HUES48 (cell line): ENCODE measurements around the gene CBR1.

Source experiments
- H3K27ac ChIP-seq: one replicate; pipeline ENCODE4 v1.7.0; 2013; ENCODE audit warnings: low read depth, low read length, inconsistent platforms
- H3K27me3 ChIP-seq: 2 replicates; pipeline ENCODE4 v1.6.1; 2013; ENCODE audit warnings: mild to moderate bottlenecking, low read length; ENCODE audit not compliant: control insufficient read depth, insufficient read depth
- H3K36me3 ChIP-seq: 2 replicates; pipeline ENCODE4 v1.6.1; 2013; ENCODE audit warnings: low read length; ENCODE audit not compliant: control insufficient read depth, insufficient read depth
- H3K4me1 ChIP-seq: 2 replicates; pipeline ENCODE4 v1.6.1; 2013; ENCODE audit warnings: mild to moderate bottlenecking, low read length; ENCODE audit not compliant: control insufficient read depth, insufficient read depth
- H3K4me3 ChIP-seq: 2 replicates; pipeline ENCODE4 v1.5.1; 2013; ENCODE audit warnings: mild to moderate bottlenecking, low read depth, low read length
- H3K9ac ChIP-seq: 2 replicates; pipeline ENCODE4 v1.6.1; 2013; ENCODE audit warnings: mild to moderate bottlenecking, low read depth, low read length, moderate library complexity
- H3K9me3 ChIP-seq: 2 replicates; pipeline ENCODE4 v1.6.1; 2013; ENCODE audit warnings: low read length; ENCODE audit not compliant: control insufficient read depth, insufficient read depth

CBR1 gene

GRCh38 chr21:36032647-36033406, 37.0 kb upstream of the CBR1 start:
- Histone ChIP-seq H3K4me3 (no peak overlapping the region), H3K4me1 (peaks cover 6% of the 10 kb centered on the region; the same call in 1 of the 2 replicates), H3K36me3 (peaks cover 44% of the 10 kb centered on the region), H3K27ac (no peak overlapping the region), H3K9ac (no peak overlapping the region), H3K9me3 (no peaks in the 10 kb centered on the region), H3K27me3 (no peaks in the 10 kb centered on the region)

DNA sequence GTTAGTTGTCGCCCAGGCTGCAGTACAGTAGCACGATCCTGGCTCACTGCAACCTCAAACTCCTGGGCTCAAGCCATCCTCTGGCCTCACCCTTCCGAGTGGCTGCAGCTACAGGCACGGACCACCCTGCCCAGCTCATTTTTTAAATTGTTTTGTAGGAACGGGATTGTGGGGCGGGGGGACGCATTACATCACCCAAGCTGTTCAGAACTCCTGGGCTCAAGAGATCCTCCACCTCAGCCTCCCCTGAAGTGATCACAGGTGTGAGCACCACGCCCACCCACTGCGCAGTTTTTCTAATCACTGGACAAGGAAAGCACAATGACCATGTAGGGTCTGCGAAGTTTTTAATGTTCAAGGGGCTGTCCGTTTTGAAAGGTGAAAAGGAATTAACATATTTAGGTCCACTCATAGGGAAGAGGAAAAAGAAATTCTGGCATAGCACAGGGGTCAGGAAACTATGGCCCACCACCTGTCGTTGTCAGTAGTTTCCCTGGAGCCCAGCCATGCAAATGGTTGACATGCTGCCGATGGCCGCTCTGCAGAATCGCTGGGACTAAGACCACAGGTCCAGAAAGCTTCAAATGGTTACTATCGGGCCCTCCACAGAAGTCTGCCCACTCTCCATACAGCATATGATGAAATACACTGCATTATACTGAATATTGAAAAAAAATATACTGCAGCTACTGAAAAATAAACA, 35.5 kb upstream of the CBR1 start:
- no peak overlapping the region for H3K9ac ChIP-seq
- no peak overlapping the region for H3K4me3 ChIP-seq
- H3K27me3 ChIP-seq, result no peaks in the 10 kb centered on the region
- H3K4me1 ChIP-seq, result 0 out of 2 replicates have a peak, but pooled peaks cover 3% of the 10 kb centered on the region
- H3K36me3 ChIP-seq, result peaks cover 59% of the 10 kb centered on the region
- H3K27ac ChIP-seq, result no peak overlapping the region
- no peaks in the 10 kb centered on the region for H3K9me3 ChIP-seq

DNA sequence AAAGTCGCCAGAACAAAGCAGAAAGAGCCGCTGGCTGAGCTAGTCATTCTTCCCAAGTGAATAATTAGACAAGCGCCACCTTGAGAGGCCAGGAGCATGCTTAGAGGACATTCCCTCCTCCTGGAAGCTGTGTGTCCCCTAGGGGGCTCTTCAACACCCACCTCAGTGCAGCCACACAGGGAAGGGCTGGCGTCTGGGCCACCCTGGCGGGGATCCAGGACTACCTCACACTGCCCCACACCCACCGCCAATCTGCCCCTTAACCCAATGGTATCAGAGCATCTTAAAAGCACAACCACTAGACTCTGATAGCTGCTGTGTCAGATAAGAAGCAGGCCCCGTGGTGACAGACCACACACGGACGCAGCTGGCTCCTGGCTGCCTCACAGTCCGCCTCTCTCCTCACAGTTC, 34.4 kb upstream of the CBR1 start:
- Histone ChIP-seq H3K4me3 (no peak overlapping the region), H3K9me3 (no peaks in the 10 kb centered on the region), H3K27ac (no peak overlapping the region), H3K36me3 (peaks cover 69% of the 10 kb centered on the region), H3K4me1 (0 out of 2 replicates have a peak, but pooled peaks cover 3% of the 10 kb centered on the region), H3K9ac (no peak overlapping the region), H3K27me3 (no peaks in the 10 kb centered on the region)

GRCh38 chr21:36038701-36039497, 30.9 kb upstream of the CBR1 start:
- Histone ChIP-seq H3K27me3 (no peaks in the 10 kb centered on the region), H3K4me3 (no peak overlapping the region), H3K9me3 (no peaks in the 10 kb centered on the region), H3K36me3 (peaks cover 94% of the 10 kb centered on the region), H3K9ac (0 out of 2 replicates have a peak overlapping the region, but pooled peaks have one; percentile 7), H3K4me1 (no peaks in the 10 kb centered on the region), H3K27ac (no peak overlapping the region)

DNA sequence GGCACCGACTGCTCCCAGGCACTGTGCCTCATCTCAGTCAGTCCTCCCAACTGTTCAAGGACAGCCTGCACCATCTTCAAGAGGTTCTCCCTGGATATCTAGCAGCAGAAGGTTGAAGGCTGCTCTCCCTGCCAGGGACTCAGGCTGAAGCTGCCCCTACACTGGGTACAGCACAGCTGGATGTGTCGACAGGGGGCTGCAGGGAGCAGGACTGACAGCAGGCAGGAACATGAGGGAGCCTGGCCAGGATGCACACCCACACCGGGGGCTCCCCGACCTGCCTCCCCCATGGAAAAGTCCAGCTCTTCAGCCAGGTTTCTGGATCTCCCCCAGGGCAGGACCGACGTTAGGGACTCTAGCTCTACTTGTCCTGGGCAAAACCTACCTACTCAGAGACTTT, 30.0 kb upstream of the CBR1 start:
- peaks cover 94% of the 10 kb centered on the region for H3K36me3 ChIP-seq
- H3K27ac ChIP-seq, result no peak overlapping the region
- H3K9ac ChIP-seq, result no peak overlapping the region
- no peaks in the 10 kb centered on the region for H3K4me1 ChIP-seq
- no peak overlapping the region for H3K4me3 ChIP-seq
- no peaks in the 10 kb centered on the region for H3K27me3 ChIP-seq
- no peaks in the 10 kb centered on the region for H3K9me3 ChIP-seq

GRCh38 chr21:36040389-36040788, 29.4 kb upstream of the CBR1 start:
- no peaks in the 10 kb centered on the region for H3K27me3 ChIP-seq
- H3K9me3 ChIP-seq, result no peaks in the 10 kb centered on the region
- peaks cover 94% of the 10 kb centered on the region for H3K36me3 ChIP-seq
- H3K4me3 ChIP-seq, result no peak overlapping the region
- no peaks in the 10 kb centered on the region for H3K4me1 ChIP-seq
- no peak overlapping the region for H3K9ac ChIP-seq
- H3K27ac ChIP-seq, result no peak overlapping the region

DNA sequence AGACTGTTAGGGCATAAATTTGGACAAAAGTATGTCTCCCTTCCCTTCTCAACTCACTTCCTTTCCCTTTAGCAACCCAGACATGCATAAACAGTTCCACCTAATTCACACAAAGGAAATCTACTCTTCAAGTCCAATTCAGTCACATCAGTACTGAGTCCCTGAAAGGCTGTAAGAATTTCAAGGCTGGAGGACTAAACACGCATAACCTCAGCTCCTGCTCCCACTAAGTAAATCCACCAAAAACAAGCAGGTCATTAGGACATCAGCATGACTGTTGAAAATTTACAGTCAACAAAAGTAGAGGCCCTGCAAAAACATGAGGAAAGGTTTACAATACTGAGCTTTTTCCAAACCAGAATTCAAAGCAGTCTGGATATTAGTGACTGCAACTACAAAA, 27.9 kb upstream of the CBR1 start:
- H3K27ac ChIP-seq, result no peak overlapping the region
- no peaks in the 10 kb centered on the region for H3K9me3 ChIP-seq
- H3K4me3 ChIP-seq, result no peak overlapping the region
- no peaks in the 10 kb centered on the region for H3K27me3 ChIP-seq
- H3K9ac ChIP-seq, result no peak overlapping the region
- peaks cover 94% of the 10 kb centered on the region for H3K36me3 ChIP-seq
- no peaks in the 10 kb centered on the region for H3K4me1 ChIP-seq

DNA sequence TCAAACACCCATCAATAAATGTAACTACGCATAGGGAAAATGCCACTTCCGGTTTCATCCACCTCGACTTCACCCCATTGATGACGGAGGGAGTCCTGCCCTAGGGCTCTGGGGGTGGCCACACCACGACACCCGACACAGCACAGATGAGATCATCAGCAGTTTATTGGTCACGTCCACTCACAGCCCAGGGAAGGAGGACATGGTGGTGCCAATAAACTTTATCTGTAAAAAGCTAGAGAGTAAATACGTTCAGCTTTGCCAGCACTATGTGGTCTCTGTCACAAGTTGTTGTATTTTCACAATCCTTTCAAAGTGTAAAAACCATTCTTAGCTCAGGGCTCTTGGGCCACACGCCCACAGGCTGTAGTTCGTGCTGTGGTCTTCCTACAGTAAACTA, 25.8 kb upstream of the CBR1 start:
- Histone ChIP-seq H3K27me3 (no peaks in the 10 kb centered on the region), H3K4me3 (no peak overlapping the region), H3K36me3 (peaks cover 92% of the 10 kb centered on the region), H3K27ac (no peak overlapping the region), H3K4me1 (no peaks in the 10 kb centered on the region), H3K9me3 (no peaks in the 10 kb centered on the region), H3K9ac (no peak overlapping the region)

GRCh38 chr21:36045993-36046392, 23.8 kb upstream of the CBR1 start:
- no peak overlapping the region for H3K27ac ChIP-seq
- H3K9me3 ChIP-seq, result no peaks in the 10 kb centered on the region
- H3K4me3 ChIP-seq, result no peak overlapping the region
- H3K9ac ChIP-seq, result no peak overlapping the region
- peaks cover 94% of the 10 kb centered on the region for H3K36me3 ChIP-seq
- no peaks in the 10 kb centered on the region for H3K27me3 ChIP-seq
- no peaks in the 10 kb centered on the region for H3K4me1 ChIP-seq

- Histone ChIP-seq H3K4me1 (no peaks in the 10 kb centered on the region), H3K4me3 (no peak overlapping the region), H3K36me3 (peaks cover 95% of the 10 kb centered on the region), H3K27me3 (no peaks in the 10 kb centered on the region), H3K9ac (no peak overlapping the region), H3K27ac (no peak overlapping the region), H3K9me3 (no peaks in the 10 kb centered on the region)
These were observed 22.7 kb upstream of the CBR1 start for GRCh38 chr21:36047139-36047538.

DNA sequence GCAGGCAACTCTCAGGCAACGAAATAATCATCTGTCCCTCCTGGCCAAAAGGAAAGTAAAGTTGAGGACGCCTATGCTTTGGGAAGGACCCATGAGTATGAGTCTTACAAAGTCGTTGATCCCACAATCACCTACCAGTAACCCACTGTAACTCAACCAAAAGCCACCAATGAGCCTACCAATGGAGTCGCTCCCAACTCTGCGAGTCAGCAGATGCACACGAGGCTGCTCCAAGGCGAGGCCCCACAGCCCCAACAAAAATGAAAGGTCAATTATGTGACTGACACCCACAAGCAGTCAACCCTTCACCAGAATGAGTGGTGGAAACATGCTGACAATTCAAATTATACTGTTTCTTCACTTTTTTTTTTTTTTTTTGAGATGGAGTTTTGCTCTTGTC, 21.5 kb upstream of the CBR1 start:
- no peaks in the 10 kb centered on the region for H3K9me3 ChIP-seq
- no peak overlapping the region for H3K4me3 ChIP-seq
- no peaks in the 10 kb centered on the region for H3K4me1 ChIP-seq
- no peaks in the 10 kb centered on the region for H3K27me3 ChIP-seq
- H3K36me3 ChIP-seq, result peaks cover 94% of the 10 kb centered on the region
- H3K9ac ChIP-seq, result no peak overlapping the region
- H3K27ac ChIP-seq, result no peak overlapping the region
